SK-N-SH (cell line): Measurements from ENCODE around the gene TGFBRAP1.

Experiments
- POLR2AphosphoS5 ChIP-seq: IDR thresholded peaks from 2 replicates; pipeline ENCODE4 v1.6.1; 2012; ENCODE audit warnings: low read depth, low read length
- TCF12 ChIP-seq: IDR thresholded peaks from 2 replicates; pipeline ENCODE4 v1.4.0; 2012
- TF ChIP-seq, protein P1 (sequence below): fragments of 200-600 bp; sonication (generic); IDR thresholded peaks from 2 replicates; pipeline ENCODE4 v1.6.1; 2017; ENCODE audit warnings: antibody characterized with exemption, mild to moderate bottlenecking, moderate library complexity

DNA sequence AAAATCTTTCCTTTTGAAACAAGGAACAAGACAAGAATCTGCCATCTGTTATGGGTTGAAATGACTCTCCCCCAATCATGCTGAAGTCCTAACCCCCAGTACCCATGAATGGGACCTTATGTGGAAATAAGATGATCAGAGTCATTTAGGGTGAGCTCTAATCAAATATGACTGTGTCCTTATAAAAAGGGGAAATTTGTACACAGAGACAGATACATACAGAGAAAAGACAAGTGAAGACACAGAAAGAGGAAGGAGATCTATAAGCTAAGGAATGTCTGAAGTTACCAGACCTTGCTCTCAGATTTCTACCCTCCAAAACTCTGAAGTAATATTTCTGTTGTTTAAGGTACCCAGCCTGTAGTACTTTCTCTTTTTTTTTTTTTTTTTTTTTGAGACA is 15.7 kb downstream of the TGFBRAP1 start:
- TF ChIP-seq, protein P1, sequence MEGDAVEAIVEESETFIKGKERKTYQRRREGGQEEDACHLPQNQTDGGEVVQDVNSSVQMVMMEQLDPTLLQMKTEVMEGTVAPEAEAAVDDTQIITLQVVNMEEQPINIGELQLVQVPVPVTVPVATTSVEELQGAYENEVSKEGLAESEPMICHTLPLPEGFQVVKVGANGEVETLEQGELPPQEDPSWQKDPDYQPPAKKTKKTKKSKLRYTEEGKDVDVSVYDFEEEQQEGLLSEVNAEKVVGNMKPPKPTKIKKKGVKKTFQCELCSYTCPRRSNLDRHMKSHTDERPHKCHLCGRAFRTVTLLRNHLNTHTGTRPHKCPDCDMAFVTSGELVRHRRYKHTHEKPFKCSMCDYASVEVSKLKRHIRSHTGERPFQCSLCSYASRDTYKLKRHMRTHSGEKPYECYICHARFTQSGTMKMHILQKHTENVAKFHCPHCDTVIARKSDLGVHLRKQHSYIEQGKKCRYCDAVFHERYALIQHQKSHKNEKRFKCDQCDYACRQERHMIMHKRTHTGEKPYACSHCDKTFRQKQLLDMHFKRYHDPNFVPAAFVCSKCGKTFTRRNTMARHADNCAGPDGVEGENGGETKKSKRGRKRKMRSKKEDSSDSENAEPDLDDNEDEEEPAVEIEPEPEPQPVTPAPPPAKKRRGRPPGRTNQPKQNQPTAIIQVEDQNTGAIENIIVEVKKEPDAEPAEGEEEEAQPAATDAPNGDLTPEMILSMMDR, result no peak
- TF ChIP-seq POLR2AphosphoS5 (no peak), TCF12 (no peak)
